OCI-LY3 (cell line): ENCODE data around the gene CGN.

ENCODE experiments used
- EZH2phosphoT487 ChIP-seq: fragments of 200-600 bp; shearing (Covaris generic); IDR thresholded peaks from 2 replicates; pipeline ENCODE4 v1.6.1; 2018; ENCODE audit warnings: antibody characterized with exemption, mixed run types, low read depth
- TF ChIP-seq, protein P1 (sequence below): fragments of 200-600, 300-600 bp; sonication (generic); IDR thresholded peaks from 2 replicates; pipeline ENCODE4 v1.5.1; 2014; ENCODE audit warnings: antibody characterized with exemption, low read length, low read depth

DNA sequence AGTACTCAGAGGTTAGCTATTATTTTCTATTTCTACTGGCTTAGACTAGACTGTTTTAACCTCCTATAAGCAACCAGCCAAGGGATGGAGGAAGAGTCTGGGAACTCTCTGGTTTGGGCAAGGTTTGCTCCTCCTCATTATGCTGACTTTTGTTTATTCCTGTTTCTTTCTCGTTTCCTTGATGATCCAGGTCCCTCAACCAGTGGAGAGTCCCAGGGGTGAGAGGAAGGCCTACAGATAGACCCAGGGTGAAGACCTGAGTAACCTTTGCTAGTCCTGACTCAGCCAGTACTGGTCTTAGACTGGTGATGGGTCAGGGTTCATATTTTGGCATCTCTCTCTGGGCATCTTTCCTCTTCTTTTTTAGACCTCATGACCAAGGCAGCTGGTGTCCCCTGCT is 34.4 kb downstream of the CGN start:
- TF ChIP-seq, protein P1, sequence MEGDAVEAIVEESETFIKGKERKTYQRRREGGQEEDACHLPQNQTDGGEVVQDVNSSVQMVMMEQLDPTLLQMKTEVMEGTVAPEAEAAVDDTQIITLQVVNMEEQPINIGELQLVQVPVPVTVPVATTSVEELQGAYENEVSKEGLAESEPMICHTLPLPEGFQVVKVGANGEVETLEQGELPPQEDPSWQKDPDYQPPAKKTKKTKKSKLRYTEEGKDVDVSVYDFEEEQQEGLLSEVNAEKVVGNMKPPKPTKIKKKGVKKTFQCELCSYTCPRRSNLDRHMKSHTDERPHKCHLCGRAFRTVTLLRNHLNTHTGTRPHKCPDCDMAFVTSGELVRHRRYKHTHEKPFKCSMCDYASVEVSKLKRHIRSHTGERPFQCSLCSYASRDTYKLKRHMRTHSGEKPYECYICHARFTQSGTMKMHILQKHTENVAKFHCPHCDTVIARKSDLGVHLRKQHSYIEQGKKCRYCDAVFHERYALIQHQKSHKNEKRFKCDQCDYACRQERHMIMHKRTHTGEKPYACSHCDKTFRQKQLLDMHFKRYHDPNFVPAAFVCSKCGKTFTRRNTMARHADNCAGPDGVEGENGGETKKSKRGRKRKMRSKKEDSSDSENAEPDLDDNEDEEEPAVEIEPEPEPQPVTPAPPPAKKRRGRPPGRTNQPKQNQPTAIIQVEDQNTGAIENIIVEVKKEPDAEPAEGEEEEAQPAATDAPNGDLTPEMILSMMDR: no peak
- TF ChIP-seq EZH2phosphoT487: no peak
